HG03565 (cell line): ENCODE measurements around the gene SLC25A42.

Experiments used
- ATAC-seq: cut with Tn5 transposase; IDR thresholded peaks from one replicate; pipeline ENCODE4 v1.9.1; 2021; ENCODE audit warnings: mild to moderate bottlenecking, moderate library complexity; ENCODE audit not compliant: unreplicated experiment

The SLC25A42 gene

DNA sequence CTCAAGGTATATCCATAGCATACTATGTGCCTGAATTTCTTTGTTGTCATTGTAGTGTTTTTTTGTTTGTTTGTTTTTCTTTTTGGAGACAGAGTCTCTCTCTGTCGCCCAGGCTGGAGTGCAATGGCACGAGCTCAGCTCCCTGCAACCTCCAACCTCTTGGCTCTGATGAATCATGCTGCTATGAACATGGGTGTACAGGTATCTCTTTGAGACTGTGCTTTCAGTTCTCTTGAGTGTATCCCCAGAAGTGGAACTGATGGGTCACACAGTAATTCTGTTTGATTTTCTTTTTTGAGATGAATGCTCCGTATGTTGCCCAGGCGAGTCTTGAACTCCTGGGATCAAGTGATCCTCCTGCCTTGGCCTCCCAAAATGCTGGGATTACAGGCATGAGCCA is 13.7 kb upstream of the SLC25A42 start:
- ATAC-seq = no peak

DNA sequence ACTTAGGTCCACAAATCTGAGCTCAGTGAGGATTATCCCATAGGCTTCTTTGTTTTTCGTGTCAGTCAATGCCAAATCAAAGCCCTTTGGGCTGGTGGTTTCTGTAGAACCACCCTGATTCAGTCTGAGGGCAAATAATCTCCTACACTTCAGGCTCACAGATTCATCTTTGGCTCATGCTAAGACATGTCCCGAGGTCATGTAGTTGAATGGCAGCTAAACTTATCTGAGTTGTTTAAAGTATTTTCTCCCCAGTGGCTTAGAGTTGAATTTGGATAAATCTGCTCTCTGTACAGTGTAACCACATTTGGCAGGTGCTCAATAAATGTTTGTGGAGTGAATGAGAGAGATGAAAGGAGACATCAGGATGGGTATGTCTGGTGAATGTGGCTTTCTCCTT is 13.1 kb upstream of the SLC25A42 start:
- ATAC-seq = no peak

GRCh38 chr19:19051478-19052213 is 12.1 kb upstream of the SLC25A42 start:
- ATAC-seq = no peak

DNA sequence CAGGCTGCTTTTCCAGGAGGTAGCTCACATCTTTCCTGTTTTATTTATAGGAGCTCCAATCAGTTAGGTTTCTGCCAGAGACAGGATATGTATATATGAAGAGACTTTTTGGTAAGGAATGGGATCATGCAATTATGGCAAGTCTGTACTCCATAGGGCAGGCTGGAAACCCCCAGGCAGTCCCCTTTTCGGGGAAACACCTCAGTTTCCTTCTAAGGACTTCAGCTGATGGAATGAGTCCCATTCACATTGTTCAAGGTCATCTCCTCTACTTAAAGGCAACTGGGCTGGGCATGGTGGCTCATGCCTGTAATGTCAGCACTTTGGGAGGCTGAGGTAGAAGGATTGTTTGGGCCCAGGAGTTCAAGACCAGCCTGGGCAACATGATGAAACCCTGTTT is 10.9 kb upstream of the SLC25A42 start:
- no peak for ATAC-seq

- ATAC-seq = no peak
Observed at GRCh38 chr19:19053508-19054314, 10.1 kb upstream of the SLC25A42 start.

DNA sequence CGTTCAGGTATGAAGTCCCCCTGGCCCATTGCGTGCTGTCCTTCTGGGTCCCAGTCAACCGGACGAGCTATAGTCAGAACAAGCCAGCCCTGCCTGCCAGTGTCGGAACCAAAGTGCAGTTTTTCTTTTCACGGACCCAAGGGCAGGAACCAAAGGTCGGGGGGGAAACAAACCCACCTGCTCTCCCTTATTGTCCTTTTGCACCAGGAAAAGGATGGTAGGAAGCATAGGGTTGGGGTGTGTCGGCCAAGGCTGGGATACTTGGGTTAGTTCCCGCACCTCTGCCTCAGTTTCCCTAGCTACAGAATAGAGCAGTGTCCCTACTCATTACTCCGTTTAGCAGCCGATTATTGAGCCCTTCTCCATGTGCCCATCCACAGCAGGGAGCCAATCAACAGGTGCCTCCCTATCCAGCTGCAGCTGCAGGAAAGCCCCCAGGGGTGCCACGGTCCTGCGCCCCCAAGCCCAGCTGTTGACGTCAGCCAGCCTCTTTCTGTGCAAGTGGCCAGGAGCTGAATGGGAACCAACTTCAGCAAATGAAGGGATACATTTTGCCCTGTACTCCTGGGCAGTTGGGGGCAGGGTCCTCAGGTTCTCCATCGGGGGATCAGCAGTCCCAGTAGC is 9.4 kb upstream of the SLC25A42 start:
- no peak for ATAC-seq

DNA sequence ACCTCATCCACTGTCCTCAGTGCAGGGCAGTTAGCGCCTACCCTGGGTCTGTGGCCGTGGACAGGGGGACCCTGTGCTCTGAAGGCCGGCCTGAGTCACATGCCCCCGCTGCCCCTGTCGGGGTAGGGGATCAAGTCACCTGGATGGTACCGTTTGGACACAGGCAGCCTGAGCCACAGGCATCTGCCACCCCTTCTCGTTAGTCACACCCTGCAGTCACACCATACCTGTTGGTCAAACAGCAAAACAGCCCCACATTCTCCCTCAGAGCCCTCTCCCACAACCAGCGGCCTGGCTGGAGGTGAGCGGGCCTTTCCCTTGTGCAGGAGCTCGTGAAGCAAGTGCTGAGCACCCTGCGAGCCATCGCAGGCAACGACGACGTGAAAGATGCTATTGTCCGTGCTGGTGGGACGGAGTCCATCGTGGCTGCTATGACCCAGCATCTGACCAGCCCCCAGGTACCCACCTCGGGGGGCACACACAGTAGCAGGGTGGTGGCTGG is 8.8 kb upstream of the SLC25A42 start:
- no peak for ATAC-seq

- no peak for ATAC-seq
Observed at GRCh38 chr19:19055701-19056100, 8.1 kb upstream of the SLC25A42 start.

GRCh38 chr19:19056636-19057275 is 7.0 kb upstream of the SLC25A42 start:
- ATAC-seq = no peak

DNA sequence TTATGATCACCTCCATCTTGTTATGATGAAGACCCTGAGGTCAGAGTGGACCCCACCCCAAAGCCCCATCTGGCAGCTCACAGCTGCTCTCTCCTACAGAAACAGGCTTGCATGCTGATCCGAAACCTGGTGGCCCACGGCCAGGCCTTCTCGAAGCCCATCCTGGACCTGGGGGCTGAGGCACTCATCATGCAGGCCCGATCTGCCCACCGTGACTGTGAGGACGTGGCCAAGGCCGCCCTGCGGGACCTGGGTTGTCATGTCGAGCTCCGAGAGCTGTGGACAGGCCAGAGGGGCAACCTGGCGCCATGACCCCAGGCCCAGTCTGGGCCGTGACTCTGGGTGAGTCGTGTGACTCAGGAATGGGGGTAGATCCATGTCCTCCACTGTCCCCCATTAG is 6.5 kb upstream of the SLC25A42 start:
- no peak for ATAC-seq

GRCh38 chr19:19057720-19058119 is 6.1 kb upstream of the SLC25A42 start:
- ATAC-seq = no peak

GRCh38 chr19:19059018-19059836 is 4.6 kb upstream of the SLC25A42 start:
- ATAC-seq = no peak

GRCh38 chr19:19059837-19060611 is 3.8 kb upstream of the SLC25A42 start:
- no peak for ATAC-seq

DNA sequence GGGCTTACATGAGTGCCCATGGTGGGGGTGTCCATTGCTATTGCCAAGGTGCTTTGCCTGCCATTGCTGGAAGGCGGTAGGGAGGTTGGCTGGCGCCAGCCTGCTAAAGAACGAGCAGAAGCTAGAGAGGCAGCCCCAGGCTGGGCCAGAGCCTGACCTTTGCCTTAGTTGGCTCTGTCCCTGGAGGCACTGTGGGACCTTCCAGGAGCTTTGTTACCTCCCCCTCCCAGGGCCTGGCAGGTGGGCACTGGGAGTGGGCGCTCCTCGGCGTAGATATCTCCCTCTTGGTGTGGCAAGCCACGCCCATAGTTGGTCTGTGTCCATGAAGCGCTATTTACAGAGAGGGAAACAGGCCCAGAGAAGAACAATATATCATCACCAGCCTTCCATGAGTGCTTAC is 2.3 kb upstream of the SLC25A42 start:
- ATAC-seq = no peak

- no peak for ATAC-seq
Observed at GRCh38 chr19:19062454-19063182, 1.2 kb upstream of the SLC25A42 start.

DNA sequence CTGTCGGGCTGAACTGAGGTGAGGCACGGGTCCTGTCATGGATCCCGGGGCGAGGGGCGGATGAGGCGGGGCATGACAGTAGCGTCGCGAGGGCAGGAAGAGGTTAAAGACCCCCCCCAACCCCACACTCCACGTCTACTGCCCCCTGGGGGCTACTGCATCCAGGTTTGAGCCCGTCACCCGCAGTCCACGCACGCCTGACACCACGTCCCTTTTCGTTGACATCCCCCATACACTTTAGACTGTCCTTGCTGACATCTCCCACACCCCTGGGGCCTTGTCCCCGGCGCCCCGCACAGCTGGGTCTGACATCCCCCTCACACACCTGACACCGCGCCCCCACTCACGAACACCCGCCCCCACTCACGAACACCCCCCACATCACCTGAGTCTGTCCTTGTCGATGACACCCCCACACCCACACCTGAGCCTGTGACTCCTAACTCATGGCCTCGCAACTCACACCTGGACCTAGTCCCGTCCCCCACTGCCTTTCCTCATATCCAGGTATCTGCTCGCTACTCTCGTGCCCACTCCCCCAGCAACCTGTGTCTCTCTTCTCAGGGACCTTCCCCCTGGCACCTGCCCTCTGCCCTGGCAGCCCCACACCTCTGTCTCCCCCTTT is 416 bp downstream of the SLC25A42 start:
- no peak for ATAC-seq

- no peak for ATAC-seq
Observed at GRCh38 chr19:19064811-19065745, 1.3 kb downstream of the SLC25A42 start.
